NCI-H187 treated with DMSO at 0.1 percent for 48 hours (cell line): Measurements from ENCODE around the gene LRRC42.

Experiments
- DNase-seq: peaks from one replicate; lab custom pipeline; 2025; lab: John Stamatoyannopoulos, UW

Gene LRRC42

DNA sequence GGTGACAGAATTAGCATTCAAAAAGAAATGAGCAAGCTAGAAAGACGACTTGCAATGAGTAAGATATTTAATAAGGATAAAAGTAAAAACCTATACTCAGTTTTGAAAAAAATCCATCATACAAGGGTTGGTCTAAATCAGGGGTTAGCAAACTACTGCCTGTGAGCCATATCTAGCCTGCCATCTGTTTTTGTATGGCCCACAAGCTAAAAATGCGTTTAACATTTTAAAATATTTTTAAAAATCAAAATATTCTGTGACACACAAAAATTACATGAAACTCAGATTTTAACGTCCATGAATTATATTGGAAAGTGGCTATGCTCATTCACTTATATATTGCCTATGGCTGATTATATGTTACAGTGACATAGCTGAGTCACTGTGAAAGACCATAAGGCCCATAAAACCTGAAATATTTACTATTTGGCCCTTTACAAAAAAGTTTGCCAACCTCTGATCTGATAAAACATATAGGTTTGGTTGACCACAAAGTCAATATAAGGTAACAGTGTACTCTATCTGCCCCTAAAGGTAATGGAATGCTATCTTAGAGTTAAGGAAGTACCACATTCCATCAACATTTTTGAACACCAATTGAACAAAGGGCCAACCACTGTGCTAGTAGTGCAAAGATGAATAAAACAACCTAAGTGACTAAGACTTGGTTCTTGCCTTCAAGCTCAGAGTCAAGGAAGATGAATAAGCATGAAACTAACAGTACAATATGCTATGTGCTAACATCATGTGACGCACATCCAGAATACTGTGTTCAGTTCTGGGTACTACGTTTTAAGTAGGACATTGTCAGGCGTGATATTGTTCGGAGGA is 3.8 kb upstream of the LRRC42 start:
- no peak for DNase-seq

DNA sequence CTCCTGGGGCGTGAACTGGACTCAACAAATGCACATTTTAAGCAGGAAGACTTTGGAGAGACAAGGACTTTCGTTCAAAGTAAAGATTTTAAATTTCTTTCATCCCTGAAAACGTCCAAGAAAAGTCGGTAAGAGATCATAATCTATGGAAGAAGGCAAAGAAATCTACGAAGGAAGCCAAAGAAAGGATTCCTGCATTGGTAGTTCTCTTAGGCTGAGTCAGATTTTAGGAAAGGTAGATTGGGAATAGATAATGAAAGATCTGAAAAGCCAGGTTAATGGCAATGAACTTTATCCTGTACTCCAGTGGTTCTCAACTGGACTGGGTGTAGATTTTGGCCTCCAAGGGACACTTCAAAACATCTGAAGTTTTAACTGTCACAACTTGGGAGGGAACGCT is 3.1 kb upstream of the LRRC42 start:
- no peak for DNase-seq

DNA sequence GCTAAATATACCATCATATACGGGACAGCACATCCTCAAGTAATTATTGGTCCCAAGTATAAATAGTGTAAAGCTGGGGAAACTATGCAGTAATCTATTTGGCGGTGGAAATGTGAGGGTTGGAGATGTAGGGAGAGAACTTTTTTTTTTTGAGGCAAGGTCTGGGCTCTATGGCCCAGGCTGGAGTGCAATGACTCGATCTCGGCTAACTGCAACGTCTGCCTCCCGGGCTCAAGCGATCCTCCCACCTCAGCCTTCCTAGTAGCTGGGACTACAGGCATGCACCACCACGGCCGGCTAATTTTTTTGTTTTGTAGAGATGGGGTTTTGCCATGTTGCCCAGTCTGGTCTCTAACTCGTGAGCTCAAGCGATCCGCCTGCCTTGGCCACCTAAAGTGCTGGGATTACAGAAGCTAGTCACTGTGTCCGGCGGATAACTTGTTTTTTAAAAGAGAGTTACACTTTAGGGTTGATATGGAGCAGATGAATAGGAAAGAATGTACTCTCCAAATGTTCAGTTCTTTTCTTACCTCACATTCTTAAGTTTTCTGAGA is 2.6 kb upstream of the LRRC42 start:
- DNase-seq = no peak

DNA sequence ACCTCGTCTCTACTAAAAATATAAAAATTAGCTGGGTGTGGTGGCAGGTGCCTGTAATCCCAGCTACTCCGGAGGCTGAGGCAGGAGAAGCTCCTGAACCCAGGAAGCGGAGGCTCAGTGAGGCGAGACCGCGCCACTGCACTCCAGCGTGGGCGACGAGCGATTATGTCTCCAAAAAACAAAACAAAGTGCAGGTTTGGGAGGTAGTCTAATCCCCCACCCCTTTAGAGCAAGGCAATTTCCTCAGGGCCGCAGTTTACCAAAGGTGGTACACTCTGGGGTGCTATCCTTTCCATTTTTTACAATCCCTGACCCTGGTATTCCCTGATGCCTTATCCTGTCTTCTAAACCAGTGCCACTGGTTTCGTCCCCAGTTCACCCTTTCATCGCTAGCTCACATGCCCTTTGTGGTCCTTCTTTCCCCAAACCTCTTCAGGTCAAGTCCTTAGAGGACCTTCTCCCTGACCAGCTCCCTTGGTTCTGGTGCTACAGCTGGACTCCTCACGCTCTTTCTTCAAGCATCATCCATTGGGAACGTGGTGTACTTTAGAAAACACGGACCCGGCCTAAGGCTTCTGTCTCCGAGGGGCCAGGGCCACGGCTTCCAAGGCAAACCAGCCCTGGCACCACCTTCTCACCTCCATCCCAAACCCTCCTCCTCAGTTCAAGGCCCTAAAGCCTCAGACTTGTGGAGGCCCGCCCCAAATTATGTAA is 1.5 kb upstream of the LRRC42 start:
- DNase-seq = no peak

DNA sequence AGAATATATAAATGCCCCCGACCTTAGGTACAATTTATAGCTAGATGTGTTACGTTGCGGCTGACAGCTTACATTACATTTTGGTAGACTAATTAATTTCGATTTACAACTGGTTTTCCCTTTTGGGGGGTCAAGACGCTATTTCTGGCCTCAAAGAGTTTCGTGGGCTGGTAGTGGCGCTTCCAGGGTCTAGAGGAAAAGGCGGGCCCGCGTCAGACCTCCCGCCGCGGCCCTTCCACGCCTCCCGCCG is 1.0 kb upstream of the LRRC42 start:
- no peak for DNase-seq

DNA sequence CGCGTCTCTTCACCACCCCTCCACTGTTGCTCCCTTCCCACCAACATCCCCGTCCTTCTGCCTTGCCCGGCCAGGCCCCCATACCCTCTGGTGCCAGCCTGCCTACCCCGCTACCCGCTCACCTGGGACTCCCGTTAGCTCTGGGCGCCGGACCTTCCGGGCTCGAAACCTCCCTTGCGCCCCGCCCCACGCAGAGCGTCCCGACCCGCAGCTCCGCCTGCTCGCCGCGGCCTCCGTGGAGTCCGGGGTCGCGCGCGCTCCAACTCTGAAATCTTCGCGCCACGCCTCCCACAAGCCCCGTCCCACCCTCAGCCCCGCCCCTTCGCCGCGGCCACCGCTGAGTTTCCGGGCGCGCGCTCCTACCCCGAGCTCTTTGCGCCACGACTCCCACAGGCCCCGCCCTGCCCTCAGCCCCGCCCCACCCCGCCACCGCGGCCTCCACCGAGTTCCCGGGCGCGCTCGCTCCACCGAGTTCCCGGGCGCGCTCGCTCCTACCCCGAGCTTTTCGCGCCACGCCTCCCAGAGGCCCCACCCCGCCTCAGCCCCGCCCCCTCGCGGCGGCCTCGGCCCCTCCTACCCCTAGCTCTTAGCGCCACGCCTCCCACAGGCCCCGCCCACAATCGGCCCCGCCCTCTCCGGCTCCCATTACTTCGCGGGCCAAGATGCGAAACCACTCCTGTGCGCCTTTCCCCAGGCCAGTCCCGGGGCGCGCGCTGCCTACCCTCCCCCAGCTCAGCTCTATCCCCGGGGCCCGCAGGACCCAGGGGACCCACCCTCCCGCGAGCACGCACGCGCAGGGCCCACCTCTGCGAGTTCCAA is 508 bp upstream of the LRRC42 start, which contains the start of gene IFT25:
Gene IFT25 (minus strand): TSS at position 267 of the 819 bp plus-strand sequence. CDS start 5,617 bp downstream, outside the sequence.
- DNase-seq = peak; percentile 40

DNA sequence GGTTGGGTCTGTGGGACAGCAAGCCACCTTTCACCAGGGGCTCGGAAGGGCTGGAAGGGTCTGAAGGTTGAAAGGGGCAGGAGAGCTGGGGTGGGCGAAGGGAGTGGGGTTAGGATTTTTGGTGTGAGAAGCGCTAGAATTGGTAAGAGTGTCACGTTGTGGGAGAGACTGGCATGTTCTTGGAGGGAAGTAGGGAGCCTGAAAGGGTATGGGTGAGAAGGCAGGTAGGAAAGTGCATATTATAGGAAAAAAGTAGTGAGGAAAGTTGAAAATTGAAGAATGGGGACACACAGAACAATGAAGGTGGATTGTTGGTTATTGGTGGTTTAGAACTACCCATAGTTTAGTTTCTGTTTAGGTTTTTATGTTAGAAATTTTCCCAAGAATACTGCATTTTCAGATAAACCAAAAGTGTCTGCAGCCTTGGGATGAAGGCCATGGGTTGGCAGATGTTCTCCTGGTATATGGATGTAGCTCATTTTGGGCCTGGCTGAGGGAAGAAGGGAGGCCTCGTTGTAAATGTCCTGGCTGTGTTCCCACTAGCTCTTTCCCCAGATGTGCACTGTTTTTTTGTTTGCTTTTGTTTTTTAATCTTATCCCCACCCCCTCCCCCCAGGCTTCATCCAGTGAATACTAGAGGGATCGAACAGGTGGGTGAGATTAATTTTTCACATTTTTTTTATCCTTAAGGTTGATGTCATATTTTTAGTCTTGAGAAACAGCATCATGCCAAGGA is 1.2 kb downstream of the LRRC42 start:
- no peak for DNase-seq

DNA sequence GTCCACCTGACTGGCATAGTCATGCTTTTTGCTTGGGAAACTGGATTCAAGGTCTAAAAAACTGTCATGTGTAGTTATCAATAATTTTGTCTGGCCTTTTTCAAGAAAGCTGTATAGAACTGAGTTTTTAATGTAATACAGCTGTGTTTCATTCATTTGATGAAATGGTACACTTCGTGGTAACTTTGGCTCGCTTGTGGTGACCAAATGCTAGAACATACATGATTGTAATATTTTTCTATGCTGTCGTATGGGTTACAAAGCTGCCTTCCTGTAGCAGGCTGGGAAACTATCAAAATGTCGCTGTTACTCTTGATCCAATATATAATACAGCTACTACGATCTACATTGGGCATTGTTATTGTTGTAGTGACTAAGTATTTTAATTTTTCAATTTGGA is 2.1 kb downstream of the LRRC42 start:
- no peak for DNase-seq

DNA sequence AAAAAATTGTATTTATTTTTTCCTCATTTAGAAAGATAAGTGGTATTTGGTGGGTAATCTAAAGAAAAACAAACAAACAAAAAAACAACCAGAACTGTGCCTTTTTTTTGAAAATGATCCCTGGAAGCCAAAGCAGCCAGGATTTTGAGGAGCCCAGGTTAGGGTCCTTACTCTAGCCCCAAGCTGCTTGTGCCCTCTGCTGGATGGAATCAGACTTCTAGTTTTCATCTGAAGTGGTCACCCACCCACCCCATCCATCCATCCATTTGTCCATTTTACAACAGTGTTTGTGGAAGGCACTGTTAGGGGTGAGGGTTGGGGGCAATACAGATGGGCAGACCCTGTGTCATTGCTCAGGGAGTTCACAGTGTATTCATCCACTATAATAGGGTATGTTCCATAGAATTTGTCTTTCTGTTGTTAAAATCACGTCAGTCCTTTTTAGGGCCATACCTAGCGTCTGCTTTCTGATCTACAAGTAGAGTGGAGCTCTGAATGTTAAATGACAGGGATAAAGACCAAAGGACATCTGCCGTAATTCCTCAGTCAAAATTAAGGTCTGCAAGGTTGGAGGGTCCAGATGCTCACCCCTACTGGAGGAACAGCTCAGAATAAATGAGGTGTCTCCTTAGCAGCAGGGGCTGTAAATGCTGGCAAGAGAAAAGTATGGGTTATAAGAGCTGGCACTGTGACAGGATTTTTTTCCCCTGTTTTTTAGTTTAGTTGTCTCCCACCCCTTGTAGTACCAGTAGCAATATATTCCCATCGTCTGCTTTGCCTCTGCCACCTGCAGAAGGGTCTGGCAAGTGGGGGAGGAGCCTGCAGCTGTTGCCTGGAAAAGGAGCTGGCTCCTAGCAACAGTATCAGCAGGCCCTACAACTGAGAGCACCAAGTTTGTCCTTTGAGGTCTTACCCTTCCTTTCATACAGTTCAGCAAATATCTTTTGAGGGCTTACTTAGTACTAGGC is 3.2 kb downstream of the LRRC42 start:
- peak; percentile 13 for DNase-seq

DNA sequence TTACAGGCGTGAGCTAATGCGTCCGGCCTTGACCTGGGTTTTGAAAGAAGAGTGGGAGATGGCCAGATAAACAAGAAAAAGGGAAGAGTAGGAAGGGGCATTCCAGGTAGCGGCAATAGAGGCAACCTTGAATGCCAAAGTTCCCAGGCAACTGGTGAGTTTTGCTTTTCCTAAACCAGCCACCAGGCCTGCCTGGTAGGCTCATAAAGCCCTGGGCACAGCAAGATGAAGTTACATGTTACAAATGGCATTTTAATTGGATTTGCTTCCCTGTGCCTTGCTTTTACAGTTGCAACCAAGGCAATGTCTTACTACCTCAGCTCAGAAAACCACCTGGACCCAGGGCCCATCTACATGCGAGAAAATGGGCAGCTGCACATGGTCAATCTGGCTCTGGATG is 5.5 kb downstream of the LRRC42 start:
- DNase-seq = no peak

DNA sequence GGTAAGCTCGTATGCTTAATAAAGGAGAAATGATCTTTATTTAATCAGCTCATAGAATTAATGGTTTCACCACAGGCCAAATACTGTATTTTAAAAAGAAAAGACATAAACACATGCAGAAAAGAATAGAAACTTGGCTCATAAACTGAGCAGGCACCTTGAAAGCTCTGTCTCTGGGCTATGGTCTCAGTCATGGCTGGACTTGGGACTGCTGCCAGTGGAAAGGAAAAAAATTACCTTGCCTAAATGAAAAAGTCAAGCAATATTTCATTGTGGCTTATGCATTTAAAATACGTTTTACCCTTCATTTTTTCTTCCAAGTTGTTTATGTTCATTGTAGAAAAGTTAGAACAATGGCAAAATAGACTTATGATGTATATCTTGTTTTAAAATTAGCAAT is 8.0 kb downstream of the LRRC42 start:
- no peak for DNase-seq

DNA sequence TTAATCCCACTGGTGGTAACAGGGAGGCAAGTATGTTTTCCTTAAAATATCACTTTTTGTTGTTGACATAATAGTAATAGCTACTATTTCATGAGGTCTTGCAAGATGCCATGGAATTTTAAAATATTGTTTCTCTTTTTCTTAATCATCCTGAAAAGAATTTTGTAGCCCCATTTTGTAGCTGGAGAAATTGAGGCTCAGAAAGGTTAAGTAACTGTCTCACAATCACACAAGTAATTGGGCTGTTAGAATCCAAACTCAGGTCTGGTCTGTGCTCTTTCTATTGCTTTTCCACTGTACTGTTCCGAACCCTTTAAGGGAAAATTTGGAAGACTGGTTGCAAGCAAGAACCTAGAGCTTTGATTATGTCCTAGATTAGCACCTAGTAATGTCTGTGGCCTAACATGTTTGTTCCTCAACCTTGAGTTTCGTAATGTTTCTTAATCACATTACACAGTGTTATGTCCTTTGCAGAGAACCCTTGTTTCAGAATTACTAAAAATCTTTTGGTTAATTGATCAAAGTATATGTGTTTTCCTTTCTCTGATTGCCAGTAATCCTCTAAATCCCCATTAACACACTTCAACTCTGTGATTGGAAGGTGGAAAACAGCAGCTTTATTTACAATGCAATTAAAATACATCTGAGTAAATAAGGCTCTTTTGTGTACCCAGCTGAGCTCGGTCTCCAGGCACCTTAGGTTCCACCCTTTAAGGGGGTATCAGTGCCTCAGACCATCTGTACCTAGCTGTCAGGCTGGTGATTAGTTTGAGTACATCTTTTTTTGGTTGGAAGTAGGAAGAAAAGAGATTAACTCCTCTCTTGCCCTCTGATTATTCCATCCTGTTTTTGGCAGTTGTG is 10.4 kb downstream of the LRRC42 start:
- peak; percentile 55 for DNase-seq

DNA sequence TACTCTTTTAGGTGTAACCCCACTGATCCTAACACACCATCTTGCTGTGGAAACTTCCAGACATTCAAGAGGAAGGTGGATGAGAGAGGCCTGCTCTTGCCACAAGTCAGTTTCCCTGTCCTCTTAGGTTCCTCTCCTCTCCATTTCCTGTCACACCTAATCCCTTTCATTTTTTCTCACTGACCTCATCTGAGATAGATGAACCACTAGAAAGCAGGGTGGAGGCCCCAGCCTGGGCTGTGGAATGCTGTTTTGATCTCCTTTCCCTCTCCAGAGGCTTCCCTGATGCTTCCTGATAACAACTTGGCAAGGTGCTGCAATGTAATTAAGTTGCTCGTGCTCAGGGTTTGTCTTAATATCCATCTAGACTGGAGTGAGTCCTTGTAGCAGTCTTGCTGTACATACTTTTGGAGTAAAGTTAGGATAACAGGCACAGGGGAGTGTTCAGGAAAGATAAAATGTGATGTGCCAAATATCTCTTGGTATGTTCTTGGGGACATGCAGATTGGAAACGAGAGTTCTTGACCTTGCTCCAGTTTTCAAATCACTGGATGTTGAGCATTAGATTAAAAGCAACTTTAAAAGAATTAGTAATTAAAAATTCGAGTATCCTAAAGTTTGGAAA is 11.2 kb downstream of the LRRC42 start:
- DNase-seq = no peak

DNA sequence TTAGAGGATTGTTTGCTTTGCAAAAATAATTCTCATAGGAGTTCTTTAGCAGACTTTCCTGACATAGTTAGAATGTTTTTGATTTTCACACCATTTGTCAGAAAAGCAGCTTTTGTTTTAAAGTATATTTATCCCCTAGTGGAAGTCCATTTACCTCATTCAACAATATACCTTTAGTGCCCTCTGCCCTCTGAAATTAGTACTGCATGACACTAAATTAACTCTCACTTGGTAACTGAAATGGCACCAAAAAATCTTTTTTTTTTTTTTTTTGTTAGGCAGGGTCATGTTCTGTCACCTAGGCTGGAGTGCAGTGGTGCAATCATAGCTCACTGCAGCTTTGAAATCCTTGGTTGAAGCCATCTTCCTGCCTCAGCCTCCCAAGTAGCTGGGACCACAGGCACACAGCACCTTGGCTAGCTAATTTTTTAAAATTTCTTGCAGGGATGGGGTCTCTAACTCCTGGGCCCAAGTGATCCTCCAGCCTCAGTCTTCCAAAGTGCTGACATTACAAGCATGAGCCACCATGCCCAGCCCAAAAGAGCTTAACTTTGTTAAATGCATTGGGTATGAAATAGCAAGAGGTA is 13.6 kb downstream of the LRRC42 start:
- DNase-seq = no peak

DNA sequence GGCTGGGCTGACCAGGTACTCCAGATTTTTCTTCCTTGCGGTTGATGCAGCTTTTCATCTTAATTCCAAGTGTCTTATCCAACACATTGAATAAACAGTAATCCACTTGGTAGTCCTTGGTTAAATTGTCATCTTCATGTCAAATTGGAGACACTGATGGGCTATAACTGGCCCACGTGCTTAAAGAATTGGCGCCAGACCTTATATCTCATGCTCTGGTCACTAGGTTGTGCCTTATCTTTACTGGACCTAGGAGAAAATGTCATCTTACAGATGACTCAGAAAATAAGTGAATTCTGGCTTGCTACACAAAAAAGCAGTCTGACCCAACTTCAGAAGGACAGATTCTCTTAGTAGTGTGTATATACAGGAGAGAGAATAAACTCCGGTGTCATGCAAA is 16.2 kb downstream of the LRRC42 start:
- DNase-seq = no peak

DNA sequence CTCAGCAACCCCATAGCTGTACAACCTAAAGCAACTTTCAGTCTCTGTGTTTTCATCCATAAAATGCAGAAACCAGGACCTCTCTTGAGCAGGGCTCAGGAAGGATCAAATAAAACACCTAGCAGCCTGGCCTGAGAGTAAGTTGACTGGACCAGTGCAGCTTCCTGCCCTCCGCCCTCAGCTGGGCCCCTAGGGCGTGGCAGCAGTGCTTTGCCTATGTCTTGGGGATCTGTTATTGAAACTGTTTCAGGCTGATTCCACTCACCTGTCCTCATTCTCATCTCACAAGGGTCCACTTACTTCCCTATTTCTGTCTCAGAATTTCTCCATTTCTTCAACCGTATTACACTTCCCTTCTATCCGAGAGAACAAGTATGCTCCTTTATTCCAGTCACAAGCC is 17.3 kb downstream of the LRRC42 start:
- no peak for DNase-seq

DNA sequence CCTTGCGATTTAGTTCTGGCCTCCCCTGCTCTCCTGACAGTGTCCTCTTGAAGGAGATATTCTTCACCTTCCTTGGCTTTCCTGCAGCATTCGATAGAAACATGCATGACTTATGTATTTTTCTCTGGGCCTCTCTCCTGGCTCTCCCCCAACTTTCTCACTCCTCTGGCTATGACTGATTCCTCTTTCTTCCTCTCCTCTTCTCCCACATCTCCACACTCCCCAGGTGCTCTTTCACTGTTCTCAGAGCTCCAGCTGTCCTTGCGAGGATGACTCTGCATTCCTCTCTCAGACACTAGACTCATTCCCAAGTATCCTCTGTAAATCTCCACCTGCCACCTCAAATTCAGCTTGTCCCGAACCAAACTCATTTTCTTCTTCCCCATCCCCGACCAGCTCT is 18.0 kb downstream of the LRRC42 start:
- DNase-seq = no peak

DNA sequence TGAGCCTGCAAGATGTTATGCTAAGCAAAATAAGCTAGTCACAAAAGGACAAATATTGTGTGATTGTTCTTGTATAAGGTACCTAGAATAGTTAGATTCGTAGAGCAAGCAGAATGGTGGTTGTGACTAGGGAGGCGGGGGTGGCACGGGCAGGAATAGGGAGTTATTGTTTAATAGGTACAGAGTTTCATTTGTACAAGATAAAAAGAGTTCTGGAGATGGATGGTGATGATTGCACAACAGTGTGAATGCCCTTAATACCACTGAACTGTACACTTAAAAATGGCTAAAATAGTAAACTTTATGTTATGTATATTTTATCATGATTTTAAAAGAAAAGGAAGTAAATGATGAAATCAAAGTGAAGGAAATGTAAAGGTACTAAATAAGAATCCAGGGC is 20.6 kb downstream of the LRRC42 start:
- no peak for DNase-seq
